K562 (cell line): Measurements from ENCODE around the gene ZNF8. TPM values are rescaled to one million over a fixed set of nuclear protein-coding genes. Genes with fewer than 3 reads are reported as not detected.

Experiments
- CC2D1A ChIP-seq: fragments of 450-650 bp; IDR thresholded peaks from 2 replicates; pipeline ENCODE4 v1.6.1; 2017; ENCODE audit warnings: mild to moderate bottlenecking
- ETV5 ChIP-seq: sonication (generic); formaldehyde crosslinking; IDR thresholded peaks from 2 replicates; pipeline ENCODE4 v1.4.0; 2020; ENCODE audit warnings: low read depth, mild to moderate bottlenecking, missing genetic modification reagents
- GATAD2A ChIP-seq: fragments of 450-650 bp; IDR thresholded peaks from 2 replicates; pipeline ENCODE4 v1.6.1; 2017
- KAT7 ChIP-seq: sonication (generic); formaldehyde crosslinking; IDR thresholded peaks from 2 replicates; pipeline ENCODE4 v1.8.0; 2022; ENCODE audit warnings: missing genetic modification reagents, mild to moderate bottlenecking, borderline replicate concordance
- LARP7 ChIP-seq: fragments of 450-650 bp; IDR thresholded peaks from 2 replicates; pipeline ENCODE4 v1.6.1; 2016
- MCM3 ChIP-seq: fragments of 450-650 bp; IDR thresholded peaks from 2 replicates; pipeline ENCODE4 v1.6.1; 2016
- PKNOX1 ChIP-seq: fragments of 450-650 bp; IDR thresholded peaks from 2 replicates; pipeline ENCODE4 v1.6.1; 2016
- POLR2A ChIP-seq: fragments of 450-650 bp; conservative IDR thresholded peaks from 2 replicates; pipeline ENCODE4 v1.6.1; 2016
- SMARCE1 ChIP-seq: fragments of 450-650 bp; IDR thresholded peaks from 2 replicates; pipeline ENCODE4 v1.7.1; 2016; ENCODE audit warnings: mild to moderate bottlenecking
- SNIP1 ChIP-seq: fragments of 450-650 bp; IDR thresholded peaks from 2 replicates; pipeline ENCODE4 v1.7.1; 2017; ENCODE audit warnings: low read depth, mild to moderate bottlenecking
- SUPT5H ChIP-seq: fragments of 450-650 bp; IDR thresholded peaks from 2 replicates; pipeline ENCODE4 v1.6.1; 2016
- ZNF384 ChIP-seq: IDR thresholded peaks from 2 replicates; pipeline ENCODE4 v1.6.1; 2012; ENCODE audit warnings: low read depth, low read length, improper control_type of control experiment
- ZNF407 ChIP-seq: fragments of 450-650 bp; IDR thresholded peaks from 2 replicates; pipeline ENCODE4 v1.6.1; 2016; ENCODE audit warnings: low read depth
- ZNF75A ChIP-seq: fragments of 450-650 bp; formaldehyde crosslinking; IDR thresholded peaks from 2 replicates; pipeline ENCODE4 v1.4.0; 2020; ENCODE audit warnings: mild to moderate bottlenecking
- polyA plus RNA-seq, 8 experiments: library from polyadenylated mRNA; depleted of rRNA in 4 of 8; stranded (reverse) in 5 of 8; unstranded in 3 of 8; fragments of >200 nt; fragmentation: Nextera tagmentation in 2 of 8; fragmentation: Illumina TruSeq in 1 of 8; extraction: Ambion mirVana in 2 of 8; extraction: Trizol in 1 of 8; gene quantifications; 2 replicates each; pipeline versions ENCODE4 v1.2.1 to v1.2.3, GENCODE V29; 2011 to 2014; ENCODE audit warnings: inconsistent platforms in 1 of 8, missing spikeins in 1 of 8
- total RNA-seq, 7 experiments: library from RNA; depleted of rRNA in 6 of 7; stranded (reverse); fragments of >200 nt in 6 of 7; fragmentation: Illumina TruSeq in 2 of 7; extraction: Trizol in 2 of 7; gene quantifications; 2 replicates each; pipeline versions ENCODE4 v1.2.1 to v1.2.3, GENCODE V29; 2011 to 2021; ENCODE audit warnings: low replicate concordance in 1 of 7
- TF ChIP-seq, protein P1 (sequence below): fragments of 450-650 bp; conservative IDR thresholded peaks from 2 replicates; pipeline ENCODE4 v1.6.1; 2016; ENCODE audit warnings: missing genetic modification characterization, low read depth, mild to moderate bottlenecking, control low read depth, missing compliant biosample characterization
- TF ChIP-seq, protein P2 (sequence below): fragments of 250-450 bp; sonication (Bioruptor Pico); IDR thresholded peaks from 2 replicates; pipeline ENCODE4 v1.8.0; 2021; ENCODE audit warnings: moderate library complexity, mild to moderate bottlenecking, inconsistent platforms

The ZNF8 gene
- total and polyA plus RNA-seq, 9 of the 15 experiments (the other 6 are each of a cell fraction or from before 2014, with no cell fraction given), result 0.71 to 7.7 (median 4.7) TPM

DNA sequence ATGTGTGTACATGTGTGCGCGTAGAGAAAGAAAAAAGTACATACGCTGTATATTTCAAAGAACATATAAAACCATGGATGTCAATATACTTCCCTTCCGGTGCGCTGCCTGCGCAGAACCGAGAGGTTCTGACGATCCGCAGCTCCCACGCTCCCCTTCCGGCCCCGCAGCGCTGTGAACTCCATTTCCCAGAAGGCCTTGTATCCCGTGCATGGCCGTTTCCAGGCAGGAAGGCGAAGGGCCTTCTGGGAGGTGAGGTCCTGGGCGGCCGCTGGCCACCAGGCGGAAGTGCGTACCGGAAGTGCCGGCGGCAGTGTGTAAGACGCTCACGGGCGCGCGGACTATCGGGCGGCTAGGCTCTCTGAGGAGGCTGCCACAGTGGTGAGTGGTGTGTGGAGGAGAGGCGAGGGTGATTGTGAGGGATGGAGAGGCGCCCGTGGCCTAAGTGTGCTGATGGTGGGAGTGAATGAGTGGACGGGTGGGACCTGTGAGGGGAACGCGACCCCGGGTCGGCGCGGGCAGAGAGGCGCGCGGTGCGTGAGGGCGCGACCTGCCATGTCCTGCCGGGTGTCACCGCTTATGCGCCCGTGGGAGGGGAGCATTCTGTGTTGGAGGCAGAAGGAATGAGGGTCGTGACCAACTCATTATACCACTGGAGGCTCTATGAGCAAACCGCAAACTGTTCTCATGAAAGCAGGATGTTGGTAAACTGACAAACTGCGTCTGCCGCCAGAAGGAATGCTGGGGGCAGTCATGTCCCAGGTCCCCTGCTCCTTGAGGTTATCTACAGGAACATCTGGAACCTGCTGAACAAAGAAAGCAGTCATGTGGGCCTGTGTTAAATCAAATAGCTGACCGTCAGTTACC, 26.5 kb downstream of the ZNF8 start, which contains the start of gene ERVK3-1 (continued):
- TF ChIP-seq ZNF407 (no peak), CC2D1A (no peak), ETV5 (CRISPR knock-in tag) (peak; percentile 97), SUPT5H (peak; percentile 99), ZNF75A (CRISPR knock-in tag) (no peak), SNIP1 (no peak), KAT7 (peak; percentile 68; the same call in 1 of the 2 replicates), GATAD2A (peak; percentile 25; the same call in 1 of the 2 replicates), MCM3 (no peak), PKNOX1 (no peak; the same call in none of the 2 replicates), LARP7 (peak; percentile 71), POLR2A (peak; percentile 99), SMARCE1 (0 out of 2 replicates have a peak, but pooled peaks have one; percentile 39), ZNF384 (no peak)
- TF ChIP-seq, protein P1, sequence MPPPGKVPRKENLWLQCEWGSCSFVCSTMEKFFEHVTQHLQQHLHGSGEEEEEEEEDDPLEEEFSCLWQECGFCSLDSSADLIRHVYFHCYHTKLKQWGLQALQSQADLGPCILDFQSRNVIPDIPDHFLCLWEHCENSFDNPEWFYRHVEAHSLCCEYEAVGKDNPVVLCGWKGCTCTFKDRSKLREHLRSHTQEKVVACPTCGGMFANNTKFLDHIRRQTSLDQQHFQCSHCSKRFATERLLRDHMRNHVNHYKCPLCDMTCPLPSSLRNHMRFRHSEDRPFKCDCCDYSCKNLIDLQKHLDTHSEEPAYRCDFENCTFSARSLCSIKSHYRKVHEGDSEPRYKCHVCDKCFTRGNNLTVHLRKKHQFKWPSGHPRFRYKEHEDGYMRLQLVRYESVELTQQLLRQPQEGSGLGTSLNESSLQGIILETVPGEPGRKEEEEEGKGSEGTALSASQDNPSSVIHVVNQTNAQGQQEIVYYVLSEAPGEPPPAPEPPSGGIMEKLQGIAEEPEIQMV (tag), result no peak
- TF ChIP-seq, protein P2, sequence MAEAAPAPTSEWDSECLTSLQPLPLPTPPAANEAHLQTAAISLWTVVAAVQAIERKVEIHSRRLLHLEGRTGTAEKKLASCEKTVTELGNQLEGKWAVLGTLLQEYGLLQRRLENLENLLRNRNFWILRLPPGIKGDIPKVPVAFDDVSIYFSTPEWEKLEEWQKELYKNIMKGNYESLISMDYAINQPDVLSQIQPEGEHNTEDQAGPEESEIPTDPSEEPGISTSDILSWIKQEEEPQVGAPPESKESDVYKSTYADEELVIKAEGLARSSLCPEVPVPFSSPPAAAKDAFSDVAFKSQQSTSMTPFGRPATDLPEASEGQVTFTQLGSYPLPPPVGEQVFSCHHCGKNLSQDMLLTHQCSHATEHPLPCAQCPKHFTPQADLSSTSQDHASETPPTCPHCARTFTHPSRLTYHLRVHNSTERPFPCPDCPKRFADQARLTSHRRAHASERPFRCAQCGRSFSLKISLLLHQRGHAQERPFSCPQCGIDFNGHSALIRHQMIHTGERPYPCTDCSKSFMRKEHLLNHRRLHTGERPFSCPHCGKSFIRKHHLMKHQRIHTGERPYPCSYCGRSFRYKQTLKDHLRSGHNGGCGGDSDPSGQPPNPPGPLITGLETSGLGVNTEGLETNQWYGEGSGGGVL (CRISPR knock-in tag), result no peak
